ENCODE results near the gene PTPRG. TPM values are rescaled to one million over a fixed set of nuclear protein-coding genes. Genes with fewer than 3 reads are reported as not detected.

The PTPRG gene
- total RNA-seq, 1 experiment from 2014 or later, result 69.3 TPM

- Histone ChIP-seq H3K79me1 (ENCODE audit: insufficient read depth, low read depth, low read length, poor library complexity, severe bottlenecking) (peaks cover 11% of the 10 kb centered on the region), H2AK5ac (ENCODE audit: insufficient read length, low read length) (no peak overlapping the region), H2BK20ac (ENCODE audit: low read depth, low read length, poor library complexity, severe bottlenecking) (no peak overlapping the region), H3K9me3 (ENCODE audit: control insufficient read depth, low read depth, low read length) (no peaks in the 10 kb centered on the region), H2BK120ac (ENCODE audit: low read depth, low read length, poor library complexity, severe bottlenecking) (no peak overlapping the region), H2AFZ (ENCODE audit: low read length) (no peak overlapping the region), H2BK12ac (ENCODE audit: insufficient read length, low read depth, low read length) (no peak overlapping the region), H2BK5ac (ENCODE audit: insufficient read length, low read length) (no peak overlapping the region), H3K4me2 (ENCODE audit: insufficient read depth, insufficient read length, low read length) (no peak overlapping the region), H2BK15ac (ENCODE audit: low read depth, low read length) (no peak overlapping the region), H3K4me1 (ENCODE audit: insufficient read depth, low read length) (no peaks in the 10 kb centered on the region; the same call in 1 of the 2 replicates), H3K23ac (ENCODE audit: insufficient read length, low read depth, low read length) (no peak overlapping the region), H3K56ac (ENCODE audit: insufficient read length, low read depth, low read length) (no peak overlapping the region), H3K79me2 (ENCODE audit: insufficient read depth, low read length) (peaks cover 12% of the 10 kb centered on the region; the same call in 1 of the 2 replicates), H4K5ac (ENCODE audit: insufficient read length, low read depth, low read length) (no peak overlapping the region), H3K14ac (ENCODE audit: insufficient read depth, low read length) (no peak overlapping the region), H3K18ac (ENCODE audit: insufficient read length, low read depth, low read length) (no peak overlapping the region), H3K27ac (ENCODE audit: insufficient read length, low read depth, low read length) (no peak overlapping the region), H3K23me2 (ENCODE audit: insufficient read length, low read depth, low read length, poor library complexity, severe bottlenecking) (no peaks in the 10 kb centered on the region), H3K9ac (ENCODE audit: extremely low read depth, insufficient read length, low read length) (no peak overlapping the region), H3T11ph (ENCODE audit: low read length) (no peak overlapping the region), H4K8ac (replicated peaks; ENCODE audit: insufficient read length, low read depth, low read length) (no peak overlapping the region), H4K20me1 (ENCODE audit: control insufficient read depth, insufficient read depth, insufficient read length) (no peaks in the 10 kb centered on the region), H4K91ac (ENCODE audit: insufficient read length, low read depth, low read length) (no peak overlapping the region), H3K4ac (ENCODE audit: low read depth, low read length) (no peak overlapping the region), H3K27me3 (ENCODE audit: insufficient read depth, low read length) (no peaks in the 10 kb centered on the region)
- TF ChIP-seq CTCF (conservative IDR thresholded peaks at IDR 0.05), result no peak
- Mint-ChIP-seq H3K4me3 (no peak overlapping the region), H3K4me1 (peaks cover 3 to 17% of the 10 kb centered on the region in 2 experiments; a peak in 3 of 4 replicates), H3K36me3 (ENCODE audit: insufficient read depth in 1 of 3, low read depth in 3 of 3) (peaks cover 0 to 6% (median 2%) of the 10 kb centered on the region in 3 experiments; a peak in 2 of 7 replicates), H3K9me3 (no peaks in the 10 kb centered on the region), H3K27ac (no peak overlapping the region), H3K27me3 (ENCODE audit: low read depth) (no peaks in the 10 kb centered on the region)
- WGBS (ENCODE audit: extremely low coverage, insufficient read length, low lambda C conversion rate), result 100% methylated on average over 1 of the region's 3 CpGs
- DNase-seq, result no peak
Measured at GRCh38 chr3:61819861-61820260, 258.5 kb downstream of the PTPRG start.
